Sigmoid colon (tissue), 4 donors: ENCODE measurements around the gene LRRC36.

ENCODE experiments used
- POLR2AphosphoS5 ChIP-seq, 4 donors: sonication (generic); formaldehyde crosslinking; IDR thresholded peaks; one replicate each; pipeline ENCODE4 v1.6.1; 2017; ENCODE audit warnings: antibody characterized with exemption in 4 of 4
- TF ChIP-seq, protein P1 (sequence below), 4 experiments: fragments of 450-650 bp in 3 of 4; fragments of 200-600 bp in 1 of 4; IDR thresholded peaks; one replicate each; pipeline ENCODE4 v1.5.1; 2016 to 2019; ENCODE audit warnings: antibody characterized with exemption in 4 of 4, mild to moderate bottlenecking in 3 of 4, moderate library complexity in 2 of 4

DNA sequence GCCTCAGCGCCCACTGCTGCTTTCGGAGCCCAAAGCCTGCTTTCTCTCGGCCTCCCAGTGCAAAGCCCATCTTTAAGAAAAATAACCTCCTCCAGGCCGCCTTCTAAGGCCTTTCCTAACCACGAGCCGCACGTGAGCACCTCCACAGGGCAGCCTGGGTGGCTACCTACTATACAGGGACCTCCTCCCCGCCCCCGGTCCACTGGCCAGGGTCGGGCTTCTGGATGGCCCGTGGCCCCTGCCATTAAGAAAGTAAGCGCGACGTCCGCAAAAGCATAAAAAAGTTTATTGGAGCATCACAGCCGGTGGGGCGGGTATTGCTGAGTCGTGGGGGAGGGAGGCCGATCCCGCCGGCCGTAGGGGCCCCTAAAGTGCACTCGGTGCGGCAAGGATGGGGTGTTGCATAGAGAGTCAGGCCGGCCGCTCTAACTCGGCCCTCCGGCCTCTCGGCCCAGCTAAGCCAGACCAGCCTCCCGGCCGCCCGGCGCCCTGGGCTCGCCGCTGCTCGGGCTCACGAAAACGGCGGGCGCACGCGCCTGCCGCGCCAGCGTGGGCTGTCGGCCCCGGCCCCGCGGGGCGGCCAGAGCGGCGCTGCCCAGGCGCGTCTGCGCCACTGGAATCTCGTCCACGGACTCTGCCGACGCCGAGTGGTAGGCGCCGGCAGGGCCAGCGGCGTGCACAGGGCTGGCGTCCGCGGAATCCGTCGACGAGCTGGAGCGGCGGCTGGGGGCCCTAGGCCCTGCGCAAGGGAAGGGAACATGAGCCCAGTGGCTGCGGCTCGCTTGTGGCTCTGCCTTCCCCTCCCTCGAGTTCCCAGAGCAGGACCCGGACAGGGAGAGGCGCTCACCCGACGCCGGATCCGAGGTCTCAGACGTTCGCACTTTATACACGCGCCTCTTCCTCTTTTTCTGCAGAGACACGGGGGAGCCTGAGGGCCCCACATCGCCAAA lies 67.8 kb downstream of the LRRC36 start:
- TF ChIP-seq, protein P1, sequence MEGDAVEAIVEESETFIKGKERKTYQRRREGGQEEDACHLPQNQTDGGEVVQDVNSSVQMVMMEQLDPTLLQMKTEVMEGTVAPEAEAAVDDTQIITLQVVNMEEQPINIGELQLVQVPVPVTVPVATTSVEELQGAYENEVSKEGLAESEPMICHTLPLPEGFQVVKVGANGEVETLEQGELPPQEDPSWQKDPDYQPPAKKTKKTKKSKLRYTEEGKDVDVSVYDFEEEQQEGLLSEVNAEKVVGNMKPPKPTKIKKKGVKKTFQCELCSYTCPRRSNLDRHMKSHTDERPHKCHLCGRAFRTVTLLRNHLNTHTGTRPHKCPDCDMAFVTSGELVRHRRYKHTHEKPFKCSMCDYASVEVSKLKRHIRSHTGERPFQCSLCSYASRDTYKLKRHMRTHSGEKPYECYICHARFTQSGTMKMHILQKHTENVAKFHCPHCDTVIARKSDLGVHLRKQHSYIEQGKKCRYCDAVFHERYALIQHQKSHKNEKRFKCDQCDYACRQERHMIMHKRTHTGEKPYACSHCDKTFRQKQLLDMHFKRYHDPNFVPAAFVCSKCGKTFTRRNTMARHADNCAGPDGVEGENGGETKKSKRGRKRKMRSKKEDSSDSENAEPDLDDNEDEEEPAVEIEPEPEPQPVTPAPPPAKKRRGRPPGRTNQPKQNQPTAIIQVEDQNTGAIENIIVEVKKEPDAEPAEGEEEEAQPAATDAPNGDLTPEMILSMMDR (IDR thresholded peaks at IDR 0.05): no peak
- TF ChIP-seq POLR2AphosphoS5 (IDR thresholded peaks at IDR 0.05): no peak
